Measurements from ENCODE around the gene TMC6. TPM values are rescaled to one million over a fixed set of nuclear protein-coding genes. Genes with fewer than 3 reads are reported as not detected.
A peak's percentile ranks its signal among the peaks of the same experiment; 100 is the strongest.

Gene TMC6
- total RNA-seq, 1 experiment from 2014 or later: 58.0 TPM

GRCh38 chr17:78148286-78149016, 19.9 kb upstream of the TMC6 start:
- BruUV-seq (replicated peaks): no TSS peak
- H3K9me3 ChIP-seq (ENCODE audit: control insufficient read depth, insufficient read depth, low read depth, low read length): no peaks in the 10 kb centered on the region
- H3K4me1 ChIP-seq (ENCODE audit: control insufficient read depth, insufficient read depth, low read length): peaks cover 23% of the 10 kb centered on the region
- intact Hi-C loops (cut with micrococcal nuclease; ENCODE audit: unreplicated experiment): no loop called here
- no peak for ATAC-seq
- ChIA-PET POLR2A (interaction anchor here (0.6 kb wide), 1 partner anchor 40 kb away, joined by 3 read pairs; no protein-coding TSS in a partner anchor), CTCF (no interaction called here)
- H3K27me3 ChIP-seq (ENCODE audit: control insufficient read depth, insufficient read depth, low read length): no peaks in the 10 kb centered on the region
- no peak overlapping the region for H3K27ac ChIP-seq (ENCODE audit: low read length)
- H3K36me3 ChIP-seq (ENCODE audit: control insufficient read depth, insufficient read depth, low read length): no peaks in the 10 kb centered on the region
- TF ChIP-seq REST (IDR thresholded peaks at IDR 0.05; ENCODE audit: insufficient read depth in 1 of 2, low read depth in 2 of 2, low read length in 1 of 2) (no peak), SIN3A (IDR thresholded peaks at IDR 0.05; ENCODE audit: borderline replicate concordance, insufficient read depth, low read depth, low read length) (no peak), TCF7L2 (IDR thresholded peaks at IDR 0.05; ENCODE audit: low read depth, low read length) (0 out of 2 replicates have a peak, but pooled peaks have one; percentile 16)
- DNase-seq (ENCODE audit: low read depth, low spot score): no peak
- H3K4me3 ChIP-seq (ENCODE audit: low read depth in 2 of 2, low read length in 2 of 2): no peak overlapping the region
- in situ Hi-C loops (cut with HindIII; ENCODE audit: low pct_unique_long_range_greater_than_20kb, low sequenced_read_pairs): no loop called here

GRCh38 chr17:78147315-78147998, 18.9 kb upstream of the TMC6 start:
- Histone ChIP-seq H3K27me3 (ENCODE audit: control insufficient read depth, insufficient read depth, low read length) (no peaks in the 10 kb centered on the region), H3K4me1 (ENCODE audit: control insufficient read depth, insufficient read depth, low read length) (peaks cover 24% of the 10 kb centered on the region), H3K27ac (ENCODE audit: low read length) (no peak overlapping the region), H3K36me3 (ENCODE audit: control insufficient read depth, insufficient read depth, low read length) (no peaks in the 10 kb centered on the region), H3K4me3 (ENCODE audit: low read depth in 2 of 2, low read length in 2 of 2) (no peak overlapping the region), H3K9me3 (ENCODE audit: control insufficient read depth, insufficient read depth, low read depth, low read length) (no peaks in the 10 kb centered on the region)
- no peak for TF ChIP-seq POLR2AphosphoS5 (IDR thresholded peaks at IDR 0.05; ENCODE audit: low read depth, low read length)
- no peak for TF ChIP-seq CTCF (IDR thresholded peaks at IDR 0.05)
- no peak for TF ChIP-seq SIN3A (IDR thresholded peaks at IDR 0.05; ENCODE audit: borderline replicate concordance, insufficient read depth, low read depth, low read length)
- no peak for TF ChIP-seq TCF7L2 (IDR thresholded peaks at IDR 0.05; ENCODE audit: low read depth, low read length)
- BruUV-seq (replicated peaks): no TSS peak
- POLR2A ChIA-PET: no interaction called here
- ATAC-seq: no peak
- no peak for DNase-seq (ENCODE audit: low read depth, low spot score)
- in situ Hi-C loops (cut with HindIII; ENCODE audit: low pct_unique_long_range_greater_than_20kb, low sequenced_read_pairs): no loop called here
- CTCF ChIA-PET: no interaction called here
- intact Hi-C loops (cut with micrococcal nuclease; ENCODE audit: unreplicated experiment): no loop called here

- no peak overlapping the region for H3K27ac ChIP-seq (ENCODE audit: low read length)
- intact Hi-C loops (cut with micrococcal nuclease; ENCODE audit: unreplicated experiment): no loop called here
- POLR2A ChIA-PET: no interaction called here
- H3K4me3 ChIP-seq (ENCODE audit: low read depth in 2 of 2, low read length in 2 of 2): no peak overlapping the region
- BruUV-seq (replicated peaks): no TSS peak
- DNase-seq (ENCODE audit: low read depth, low spot score) (no peak), ATAC-seq (no peak)
- H3K4me1 ChIP-seq (ENCODE audit: control insufficient read depth, insufficient read depth, low read length): peaks cover 29% of the 10 kb centered on the region
- no peaks in the 10 kb centered on the region for H3K9me3 ChIP-seq (ENCODE audit: control insufficient read depth, insufficient read depth, low read depth, low read length)
- CTCF ChIA-PET: no interaction called here
- in situ Hi-C loops (cut with HindIII; ENCODE audit: low pct_unique_long_range_greater_than_20kb, low sequenced_read_pairs): no loop called here
- no peak for TF ChIP-seq TCF7L2 (IDR thresholded peaks at IDR 0.05; ENCODE audit: low read depth, low read length)
- TF ChIP-seq POLR2AphosphoS5 (IDR thresholded peaks at IDR 0.05; ENCODE audit: low read depth, low read length): no peak
- TF ChIP-seq CTCF (IDR thresholded peaks at IDR 0.05): no peak
- TF ChIP-seq REST (IDR thresholded peaks at IDR 0.05; ENCODE audit: insufficient read depth in 1 of 2, low read depth in 2 of 2, low read length in 1 of 2): no peak
- TF ChIP-seq SIN3A (IDR thresholded peaks at IDR 0.05; ENCODE audit: borderline replicate concordance, insufficient read depth, low read depth, low read length): no peak
- H3K36me3 ChIP-seq (ENCODE audit: control insufficient read depth, insufficient read depth, low read length): no peaks in the 10 kb centered on the region
- no peaks in the 10 kb centered on the region for H3K27me3 ChIP-seq (ENCODE audit: control insufficient read depth, insufficient read depth, low read length)
Measured at GRCh38 chr17:78146881-78147280, 18.3 kb upstream of the TMC6 start.
